Measurements from ENCODE around the gene RNF115.
"Not testable (repeated sequence)": the region's sequence is repeated elsewhere in the genome, so short reads cannot be mapped to it uniquely, and the experiment has no call there.

Gene RNF115

DNA sequence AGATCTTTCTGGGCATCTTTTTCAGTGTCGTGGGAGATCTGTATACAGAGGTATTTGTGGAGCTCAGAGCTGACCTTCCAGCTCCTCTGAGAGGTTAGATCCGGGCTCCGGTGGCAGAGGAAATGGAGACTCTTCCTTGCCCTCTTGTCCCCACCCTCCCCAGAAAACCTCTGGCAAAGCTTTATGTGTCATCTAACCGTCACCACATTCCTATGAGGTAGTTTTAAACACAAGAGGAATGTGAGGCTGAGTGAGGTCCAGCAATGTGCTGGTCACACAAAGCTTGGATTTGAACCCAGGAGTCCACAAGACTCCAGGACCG lies 103.4 kb downstream of the RNF115 start:
- no peak overlapping the region for H3K27ac ChIP-seq (ENCODE audit: insufficient read depth, low read length, poor library complexity, severe bottlenecking)
- no peak overlapping the region for H3K4me3 ChIP-seq (ENCODE audit: insufficient read depth, low read depth, low read length, poor library complexity, severe bottlenecking)
- no peaks in the 10 kb centered on the region for H3K36me3 ChIP-seq (ENCODE audit: control insufficient read depth, insufficient read depth, low read length)
- peaks cover 8% of the 10 kb centered on the region for H3K4me1 ChIP-seq (ENCODE audit: control insufficient read depth, insufficient read depth, low read length, poor library complexity, severe bottlenecking)
- no peak for DNase-seq
- no peaks in the 10 kb centered on the region for H3K9me3 ChIP-seq (ENCODE audit: control insufficient read depth, low read length)
- no peaks in the 10 kb centered on the region for H3K27me3 ChIP-seq (replicated peaks; ENCODE audit: control insufficient read depth, insufficient read depth, low read length, poor library complexity, severe bottlenecking)

DNA sequence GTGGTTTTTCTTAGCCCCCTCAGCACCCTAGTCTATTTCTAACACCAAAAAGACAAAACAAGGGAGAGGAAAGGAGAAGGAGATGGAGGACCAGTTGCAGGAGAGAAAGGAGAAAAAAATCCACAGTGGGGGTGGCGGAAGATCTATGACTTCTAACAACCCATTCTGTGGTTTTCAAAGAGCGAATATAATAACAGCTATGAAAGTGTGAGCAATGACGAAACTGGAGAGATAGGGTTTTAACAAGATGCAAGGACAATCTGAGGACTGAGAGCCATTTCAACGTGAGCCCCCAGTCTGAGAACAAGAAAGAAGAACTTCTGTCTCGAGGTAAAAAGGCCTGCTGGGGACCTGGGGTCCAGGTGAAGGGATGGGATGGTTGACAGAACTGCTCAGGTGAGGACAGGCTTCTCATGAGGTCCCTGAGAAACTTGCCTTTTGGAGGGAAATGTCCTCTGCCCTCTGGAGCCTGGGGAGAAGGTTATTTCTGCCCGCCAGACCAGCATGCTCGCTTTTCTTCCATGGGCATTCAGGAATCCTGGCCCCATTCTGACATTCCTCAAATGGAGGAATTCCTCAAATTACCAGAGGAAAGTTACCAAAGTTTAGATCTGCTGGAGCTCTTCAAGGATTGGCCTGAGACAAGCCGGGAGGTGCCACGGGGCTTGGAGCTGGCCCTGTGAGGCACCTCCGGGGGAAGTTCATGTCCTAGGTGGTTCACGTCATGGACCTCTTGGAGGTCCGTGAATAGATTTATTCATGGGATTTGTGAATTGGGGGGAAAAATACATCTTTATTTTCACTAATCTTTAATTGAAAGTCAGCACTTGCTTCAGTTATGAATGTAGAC lies 104.4 kb downstream of the RNF115 start, which contains the start of gene CD160:
CD160 (plus strand) TSS at position 270 of the 850 bp plus-strand sequence. CDS start 8,829 bp downstream, outside the sequence.
- H3K4me3 ChIP-seq (ENCODE audit: insufficient read depth, low read depth, low read length, poor library complexity, severe bottlenecking) = no peak within 1 kb of the TSS
- DNase-seq = no peak
- H3K27me3 ChIP-seq (replicated peaks; ENCODE audit: control insufficient read depth, insufficient read depth, low read length, poor library complexity, severe bottlenecking) = no peaks in the 10 kb centered on the region
- H3K4me1 ChIP-seq (ENCODE audit: control insufficient read depth, insufficient read depth, low read length, poor library complexity, severe bottlenecking) = peaks cover 8% of the 10 kb centered on the region
- H3K27ac ChIP-seq (ENCODE audit: insufficient read depth, low read length, poor library complexity, severe bottlenecking) = no peak within 1 kb of the TSS
- no peaks in the 10 kb centered on the region for H3K36me3 ChIP-seq (ENCODE audit: control insufficient read depth, insufficient read depth, low read length)
- H3K9me3 ChIP-seq (ENCODE audit: control insufficient read depth, low read length) = no peaks in the 10 kb centered on the region

DNA sequence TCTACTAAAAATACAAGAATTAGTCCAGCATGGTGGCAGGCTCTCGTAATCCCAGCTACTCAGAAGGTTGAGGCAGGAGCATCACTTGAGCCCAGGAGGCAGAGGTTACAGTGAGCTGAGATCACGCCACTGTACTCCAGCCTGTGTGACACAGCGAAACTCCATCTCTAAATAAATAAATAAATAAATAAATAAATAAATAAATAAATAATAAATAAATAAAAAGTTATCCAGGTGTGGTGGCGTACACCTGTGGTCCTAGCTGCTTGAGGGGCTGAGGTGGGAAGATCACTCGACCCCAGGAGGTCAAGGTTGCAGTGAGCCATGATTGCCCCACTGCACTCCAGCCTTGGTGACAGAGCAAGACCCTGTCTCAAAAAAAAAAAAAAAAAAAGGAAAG lies 105.4 kb downstream of the RNF115 start:
- H3K36me3 ChIP-seq (ENCODE audit: control insufficient read depth, insufficient read depth, low read length); H3K4me3 ChIP-seq (ENCODE audit: insufficient read depth, low read depth, low read length, poor library complexity, severe bottlenecking); H3K27ac ChIP-seq (ENCODE audit: insufficient read depth, low read length, poor library complexity, severe bottlenecking); DNase-seq; H3K9me3 ChIP-seq (ENCODE audit: control insufficient read depth, low read length); H3K4me1 ChIP-seq (ENCODE audit: control insufficient read depth, insufficient read depth, low read length, poor library complexity, severe bottlenecking); H3K27me3 ChIP-seq (replicated peaks; ENCODE audit: control insufficient read depth, insufficient read depth, low read length, poor library complexity, severe bottlenecking): not testable (repeated sequence)

DNA sequence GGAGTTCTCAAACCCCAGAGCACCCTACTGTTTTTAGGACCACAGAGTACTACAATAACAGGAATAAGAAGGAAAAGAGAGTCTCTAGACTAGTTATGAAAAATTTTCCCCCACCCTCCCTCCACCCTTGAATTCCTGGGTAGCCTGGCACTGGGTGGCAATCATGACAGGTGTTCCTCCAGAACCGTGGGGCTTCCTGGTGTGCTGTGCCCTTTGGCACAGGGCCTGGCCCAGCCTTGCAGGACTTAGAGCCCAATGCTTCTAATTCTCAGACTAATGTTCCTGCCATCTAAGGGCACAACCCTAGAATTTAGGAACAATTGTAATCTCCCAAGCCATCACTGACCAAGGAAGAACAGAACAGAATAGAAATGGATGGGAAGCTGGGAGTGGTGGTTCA lies 106.1 kb downstream of the RNF115 start:
- Histone ChIP-seq H3K27ac (ENCODE audit: insufficient read depth, low read length, poor library complexity, severe bottlenecking) (no peak overlapping the region), H3K9me3 (ENCODE audit: control insufficient read depth, low read length) (no peaks in the 10 kb centered on the region), H3K27me3 (replicated peaks; ENCODE audit: control insufficient read depth, insufficient read depth, low read length, poor library complexity, severe bottlenecking) (no peaks in the 10 kb centered on the region), H3K4me1 (ENCODE audit: control insufficient read depth, insufficient read depth, low read length, poor library complexity, severe bottlenecking) (peaks cover 8% of the 10 kb centered on the region), H3K4me3 (ENCODE audit: insufficient read depth, low read depth, low read length, poor library complexity, severe bottlenecking) (no peak overlapping the region), H3K36me3 (ENCODE audit: control insufficient read depth, insufficient read depth, low read length) (no peaks in the 10 kb centered on the region)
- no peak for DNase-seq

DNA sequence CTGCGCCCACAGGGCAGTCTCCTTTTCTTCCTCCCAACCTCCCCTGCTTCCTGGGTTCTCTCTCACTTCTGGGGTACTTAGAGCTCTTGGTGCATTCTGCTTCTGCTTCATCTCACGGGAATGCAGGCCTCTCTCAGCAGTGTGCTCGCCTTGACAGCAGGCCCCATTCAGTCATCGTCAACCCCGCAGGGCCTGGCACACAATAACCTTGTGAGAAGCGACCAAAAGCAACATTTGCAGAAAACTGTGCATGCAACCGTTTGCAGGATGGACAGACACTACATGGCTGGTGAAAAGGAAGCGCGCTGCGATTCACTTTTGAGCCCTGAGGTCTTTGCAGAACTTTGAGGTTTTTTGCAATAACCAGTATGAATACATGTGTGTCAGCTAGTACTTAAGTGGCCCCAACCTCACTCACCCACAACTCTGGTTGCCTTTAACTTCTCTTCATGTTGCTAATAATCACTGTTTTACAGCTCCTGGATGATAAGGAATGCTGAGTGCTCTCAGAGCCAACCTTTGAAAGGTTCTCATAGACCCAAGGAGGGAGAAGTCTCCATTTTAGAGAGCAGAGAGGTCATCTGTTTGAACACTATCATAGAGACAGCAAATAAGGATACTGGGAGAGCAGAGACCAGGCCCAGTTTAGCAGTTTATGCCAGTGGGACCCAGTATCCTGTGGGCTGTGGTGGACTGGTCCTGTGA lies 107.1 kb downstream of the RNF115 start:
- no peaks in the 10 kb centered on the region for H3K36me3 ChIP-seq (ENCODE audit: control insufficient read depth, insufficient read depth, low read length)
- no peaks in the 10 kb centered on the region for H3K27me3 ChIP-seq (replicated peaks; ENCODE audit: control insufficient read depth, insufficient read depth, low read length, poor library complexity, severe bottlenecking)
- DNase-seq = no peak

DNA sequence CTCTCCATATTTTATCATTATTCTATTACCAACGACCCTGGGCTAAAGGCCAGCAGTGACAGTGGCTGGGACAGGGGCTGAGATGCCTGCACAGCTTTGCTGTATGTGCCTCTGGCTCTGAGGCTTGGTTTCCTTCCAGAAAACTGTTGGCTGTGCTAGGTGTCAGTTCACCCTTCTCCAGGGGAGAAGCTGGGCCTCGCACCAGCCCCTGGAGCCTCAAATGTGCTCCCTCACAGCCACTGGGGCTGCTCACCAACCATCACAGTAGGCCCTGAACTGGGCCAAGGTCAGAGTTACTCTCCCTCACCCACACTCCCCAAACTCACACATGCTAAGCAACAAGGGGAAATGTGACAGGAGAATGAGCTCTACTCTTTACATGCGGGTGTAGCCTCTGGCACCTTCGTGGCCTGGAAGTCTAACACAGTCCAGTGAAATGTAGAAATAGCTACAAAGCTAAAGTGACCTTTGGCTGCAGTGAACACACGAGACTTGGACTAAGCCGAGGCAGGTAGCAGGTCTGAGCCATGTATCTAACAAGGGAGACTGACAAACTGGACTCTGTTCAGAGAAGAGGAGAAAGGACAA lies 109.3 kb downstream of the RNF115 start:
- no peak for DNase-seq
- Histone ChIP-seq H3K4me1 (ENCODE audit: control insufficient read depth, insufficient read depth, low read length, poor library complexity, severe bottlenecking) (no peaks in the 10 kb centered on the region), H3K27ac (ENCODE audit: insufficient read depth, low read length, poor library complexity, severe bottlenecking) (no peak overlapping the region), H3K27me3 (replicated peaks; ENCODE audit: control insufficient read depth, insufficient read depth, low read length, poor library complexity, severe bottlenecking) (no peaks in the 10 kb centered on the region), H3K9me3 (ENCODE audit: control insufficient read depth, low read length) (no peaks in the 10 kb centered on the region), H3K36me3 (ENCODE audit: control insufficient read depth, insufficient read depth, low read length) (no peaks in the 10 kb centered on the region), H3K4me3 (ENCODE audit: insufficient read depth, low read depth, low read length, poor library complexity, severe bottlenecking) (no peak overlapping the region)

More for the DNA sequence above, 107.1 kb downstream of the RNF115 start:
- H3K27ac ChIP-seq (ENCODE audit: insufficient read depth, low read length, poor library complexity, severe bottlenecking) = no peak overlapping the region
- H3K4me3 ChIP-seq (ENCODE audit: insufficient read depth, low read depth, low read length, poor library complexity, severe bottlenecking) = no peak overlapping the region
- no peaks in the 10 kb centered on the region for H3K9me3 ChIP-seq (ENCODE audit: control insufficient read depth, low read length)
- peaks cover 8% of the 10 kb centered on the region for H3K4me1 ChIP-seq (ENCODE audit: control insufficient read depth, insufficient read depth, low read length, poor library complexity, severe bottlenecking)

DNA sequence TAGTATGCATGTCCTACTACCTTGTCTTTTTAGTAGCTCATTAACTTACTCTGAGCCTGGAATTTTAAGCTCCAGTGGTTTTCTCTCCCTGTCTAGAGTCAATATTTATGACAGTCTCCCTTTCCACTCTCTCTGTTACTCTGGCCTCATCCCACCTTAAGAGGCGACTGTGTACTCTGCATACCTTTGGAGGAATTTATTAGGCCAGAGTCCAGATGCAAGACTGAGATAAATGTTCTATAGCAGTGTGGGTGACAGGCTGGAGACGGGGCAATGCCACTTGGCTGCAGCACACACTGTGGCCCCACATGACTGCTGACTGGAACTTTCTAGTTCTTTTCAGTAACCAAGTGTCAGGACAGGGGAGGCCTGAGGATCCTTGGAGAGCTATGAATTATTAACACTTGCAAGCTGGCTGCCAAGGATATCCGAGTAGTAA lies 112.7 kb downstream of the RNF115 start:
- no peak overlapping the region for H3K4me3 ChIP-seq (ENCODE audit: insufficient read depth, low read depth, low read length, poor library complexity, severe bottlenecking)
- no peaks in the 10 kb centered on the region for H3K27me3 ChIP-seq (replicated peaks; ENCODE audit: control insufficient read depth, insufficient read depth, low read length, poor library complexity, severe bottlenecking)
- H3K36me3 ChIP-seq (ENCODE audit: control insufficient read depth, insufficient read depth, low read length) = no peaks in the 10 kb centered on the region
- no peak overlapping the region for H3K27ac ChIP-seq (ENCODE audit: insufficient read depth, low read length, poor library complexity, severe bottlenecking)
- no peaks in the 10 kb centered on the region for H3K4me1 ChIP-seq (ENCODE audit: control insufficient read depth, insufficient read depth, low read length, poor library complexity, severe bottlenecking)
- DNase-seq = no peak
- H3K9me3 ChIP-seq (ENCODE audit: control insufficient read depth, low read length) = no peaks in the 10 kb centered on the region

DNA sequence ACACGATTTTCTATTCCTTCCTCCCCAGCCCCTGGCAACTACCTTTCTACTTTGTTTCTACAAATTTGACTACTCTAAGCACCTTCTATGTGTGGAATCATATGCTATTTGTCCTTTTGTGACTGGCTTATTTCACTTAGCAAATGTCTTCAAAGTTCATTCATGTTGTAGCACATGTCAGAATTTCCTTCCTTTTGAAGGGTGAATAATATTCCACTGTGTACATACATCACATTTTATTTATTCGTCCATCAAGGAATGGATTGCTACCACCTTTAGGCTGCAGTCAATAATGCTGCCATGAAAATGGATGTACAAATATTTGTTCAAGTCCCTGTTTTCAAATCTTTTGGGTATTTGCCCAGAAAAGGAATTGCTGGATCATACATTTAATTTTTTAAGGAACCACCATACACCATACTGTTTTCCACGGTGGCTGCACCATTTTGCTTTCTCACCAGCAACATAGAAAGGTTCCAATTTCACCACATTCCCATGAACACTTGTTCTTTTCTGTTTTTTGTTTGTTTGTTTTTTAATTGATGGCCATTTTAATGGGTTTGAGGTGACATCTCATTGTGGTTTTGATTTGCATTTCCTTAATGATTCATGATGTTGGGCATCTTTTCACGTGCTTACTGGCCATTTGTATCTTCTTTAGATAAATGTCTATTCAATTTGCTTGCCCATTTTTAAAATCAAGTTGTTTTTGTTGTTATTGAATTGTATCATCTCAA lies 113.4 kb downstream of the RNF115 start:
- H3K9me3 ChIP-seq (ENCODE audit: control insufficient read depth, low read length) = no peaks in the 10 kb centered on the region
- H3K36me3 ChIP-seq (ENCODE audit: control insufficient read depth, insufficient read depth, low read length) = no peaks in the 10 kb centered on the region
- no peaks in the 10 kb centered on the region for H3K4me1 ChIP-seq (ENCODE audit: control insufficient read depth, insufficient read depth, low read length, poor library complexity, severe bottlenecking)
- H3K27me3 ChIP-seq (replicated peaks; ENCODE audit: control insufficient read depth, insufficient read depth, low read length, poor library complexity, severe bottlenecking) = no peaks in the 10 kb centered on the region
- DNase-seq = no peak
- no peak overlapping the region for H3K27ac ChIP-seq (ENCODE audit: insufficient read depth, low read length, poor library complexity, severe bottlenecking)
- H3K4me3 ChIP-seq (ENCODE audit: insufficient read depth, low read depth, low read length, poor library complexity, severe bottlenecking) = no peak overlapping the region

DNA sequence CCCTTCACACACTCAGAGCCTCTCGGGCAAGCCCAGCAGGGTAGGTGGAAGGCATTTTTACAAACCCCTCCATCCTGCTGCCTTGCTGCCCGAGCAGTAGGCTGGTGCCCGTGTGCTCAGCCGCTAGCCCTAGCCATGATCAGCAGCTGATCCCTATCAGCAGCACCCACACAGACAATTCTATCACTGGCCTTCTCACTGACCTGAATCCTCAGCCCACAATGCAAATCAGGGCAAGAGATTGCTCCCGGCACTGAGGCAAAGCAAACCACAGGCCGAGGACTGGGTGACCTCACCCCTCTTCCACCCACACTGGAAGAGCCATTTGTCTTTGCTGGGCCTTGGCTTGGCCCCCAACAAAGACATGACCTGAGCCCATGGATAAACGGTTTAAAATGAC lies 115.8 kb downstream of the RNF115 start:
- no peaks in the 10 kb centered on the region for H3K9me3 ChIP-seq (ENCODE audit: control insufficient read depth, low read length)
- no peaks in the 10 kb centered on the region for H3K27me3 ChIP-seq (replicated peaks; ENCODE audit: control insufficient read depth, insufficient read depth, low read length, poor library complexity, severe bottlenecking)
- H3K27ac ChIP-seq (ENCODE audit: insufficient read depth, low read length, poor library complexity, severe bottlenecking) = no peak overlapping the region
- DNase-seq = no peak
- no peak overlapping the region for H3K4me3 ChIP-seq (ENCODE audit: insufficient read depth, low read depth, low read length, poor library complexity, severe bottlenecking)
- H3K4me1 ChIP-seq (ENCODE audit: control insufficient read depth, insufficient read depth, low read length, poor library complexity, severe bottlenecking) = no peaks in the 10 kb centered on the region
- no peaks in the 10 kb centered on the region for H3K36me3 ChIP-seq (ENCODE audit: control insufficient read depth, insufficient read depth, low read length)
